ENCODE results near the gene DXO. TPM values are rescaled to one million over a fixed set of nuclear protein-coding genes. Genes with fewer than 3 reads are reported as not detected.
A peak's percentile ranks its signal among the peaks of the same experiment; 100 is the strongest.
"Not testable (repeated sequence)": the region's sequence is repeated elsewhere in the genome, so short reads cannot be mapped to it uniquely, and the experiment has no call there.

Gene DXO
- 31.7 TPM for polyA plus RNA-seq (2012; ENCODE audit: insufficient read length, low read depth)

DNA sequence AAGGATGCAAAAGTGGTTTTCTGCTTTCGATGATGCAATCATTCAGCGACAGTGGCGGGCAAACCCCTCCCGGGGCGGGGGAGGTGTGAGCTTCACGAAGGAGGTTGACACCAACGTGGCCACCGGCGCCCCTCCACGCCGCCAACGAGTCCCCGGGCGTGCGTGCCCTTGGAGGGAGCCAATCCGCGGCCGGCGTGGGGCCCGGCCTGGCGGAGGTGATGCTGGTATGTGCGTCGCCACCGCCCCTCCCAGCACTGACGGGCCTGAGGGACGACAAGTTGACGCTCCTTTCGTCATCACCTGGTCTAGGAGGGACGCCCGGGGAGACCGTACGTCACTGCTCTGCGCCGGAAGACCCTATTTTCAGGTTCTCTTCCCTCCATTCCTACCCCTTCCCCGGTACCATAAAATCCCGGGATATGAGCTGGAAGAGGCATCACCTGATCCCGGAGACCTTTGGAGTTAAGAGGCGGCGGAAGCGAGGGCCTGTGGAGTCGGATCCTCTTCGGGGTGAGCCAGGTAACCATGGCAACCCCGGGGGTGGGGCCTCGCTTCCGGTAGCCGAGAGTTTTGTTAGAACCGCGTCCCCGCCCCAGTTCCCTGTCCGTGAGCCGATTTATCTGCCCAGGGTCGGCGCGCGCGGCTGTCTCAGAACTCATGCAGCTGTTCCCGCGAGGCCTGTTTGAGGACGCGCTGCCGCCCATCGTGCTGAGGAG is at the start of gene DXO:
Gene DXO, minus strand, starts transcription at position 146 of the 716 bp plus-strand sequence. CDS start 463 bp downstream, outside the sequence.
- TF ChIP-seq TAF1 (IDR thresholded peaks at IDR 0.05; ENCODE audit: borderline replicate concordance, insufficient read depth, low read length): no peak
- TF ChIP-seq, protein P1, sequence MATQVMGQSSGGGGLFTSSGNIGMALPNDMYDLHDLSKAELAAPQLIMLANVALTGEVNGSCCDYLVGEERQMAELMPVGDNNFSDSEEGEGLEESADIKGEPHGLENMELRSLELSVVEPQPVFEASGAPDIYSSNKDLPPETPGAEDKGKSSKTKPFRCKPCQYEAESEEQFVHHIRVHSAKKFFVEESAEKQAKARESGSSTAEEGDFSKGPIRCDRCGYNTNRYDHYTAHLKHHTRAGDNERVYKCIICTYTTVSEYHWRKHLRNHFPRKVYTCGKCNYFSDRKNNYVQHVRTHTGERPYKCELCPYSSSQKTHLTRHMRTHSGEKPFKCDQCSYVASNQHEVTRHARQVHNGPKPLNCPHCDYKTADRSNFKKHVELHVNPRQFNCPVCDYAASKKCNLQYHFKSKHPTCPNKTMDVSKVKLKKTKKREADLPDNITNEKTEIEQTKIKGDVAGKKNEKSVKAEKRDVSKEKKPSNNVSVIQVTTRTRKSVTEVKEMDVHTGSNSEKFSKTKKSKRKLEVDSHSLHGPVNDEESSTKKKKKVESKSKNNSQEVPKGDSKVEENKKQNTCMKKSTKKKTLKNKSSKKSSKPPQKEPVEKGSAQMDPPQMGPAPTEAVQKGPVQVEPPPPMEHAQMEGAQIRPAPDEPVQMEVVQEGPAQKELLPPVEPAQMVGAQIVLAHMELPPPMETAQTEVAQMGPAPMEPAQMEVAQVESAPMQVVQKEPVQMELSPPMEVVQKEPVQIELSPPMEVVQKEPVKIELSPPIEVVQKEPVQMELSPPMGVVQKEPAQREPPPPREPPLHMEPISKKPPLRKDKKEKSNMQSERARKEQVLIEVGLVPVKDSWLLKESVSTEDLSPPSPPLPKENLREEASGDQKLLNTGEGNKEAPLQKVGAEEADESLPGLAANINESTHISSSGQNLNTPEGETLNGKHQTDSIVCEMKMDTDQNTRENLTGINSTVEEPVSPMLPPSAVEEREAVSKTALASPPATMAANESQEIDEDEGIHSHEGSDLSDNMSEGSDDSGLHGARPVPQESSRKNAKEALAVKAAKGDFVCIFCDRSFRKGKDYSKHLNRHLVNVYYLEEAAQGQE (IDR thresholded peaks at IDR 0.05; ENCODE audit: insufficient read depth in 1 of 2, low read depth in 2 of 2, low read length in 2 of 2): peak in 1 of 2 experiments; percentile 29; a peak in 1 of 4 replicates
- peak; percentile 79; the same call in 1 of the 2 replicates for TF ChIP-seq SIN3A (IDR thresholded peaks at IDR 0.05; ENCODE audit: borderline replicate concordance, insufficient read depth, low read length)
- TF ChIP-seq FOXP2 (optimal IDR thresholded peaks at IDR 0.05; ENCODE audit: borderline replicate concordance, extremely low read depth, extremely low read length, insufficient read depth): no peak
- peak; percentile 55 for TF ChIP-seq POLR2AphosphoS5 (IDR thresholded peaks at IDR 0.05; ENCODE audit: low read depth, low read length)

DNA sequence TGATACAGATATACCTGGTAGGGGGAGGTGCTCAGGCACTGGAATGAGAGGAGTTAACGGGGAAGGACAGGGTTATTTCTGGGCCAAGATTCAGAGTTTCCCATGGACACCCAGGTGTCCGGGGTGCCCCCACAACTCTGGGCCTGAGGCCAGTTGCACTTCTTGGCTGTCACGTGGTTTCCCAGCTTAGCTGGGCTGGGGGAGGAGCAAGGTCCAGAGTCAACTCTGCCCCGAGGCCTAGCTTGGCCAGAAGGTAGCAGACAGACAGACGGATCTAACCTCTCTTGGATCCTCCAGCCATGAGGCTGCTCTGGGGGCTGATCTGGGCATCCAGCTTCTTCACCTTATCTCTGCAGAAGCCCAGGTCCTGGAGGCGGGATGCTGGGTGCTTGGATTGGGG is 42.6 kb upstream of the DXO start, which contains the start of gene C4B:
Gene C4B, plus strand, starts transcription at position 249 of the 400 bp plus-strand sequence. Its CDS starts 51 bp downstream, at position 300.
- not testable (repeated sequence) for TF ChIP-seq SIN3A (IDR thresholded peaks at IDR 0.05; ENCODE audit: borderline replicate concordance, insufficient read depth, low read length); FOXP2 (optimal IDR thresholded peaks at IDR 0.05; ENCODE audit: borderline replicate concordance, extremely low read depth, extremely low read length, insufficient read depth)
- TF ChIP-seq, protein P1 (IDR thresholded peaks at IDR 0.05; ENCODE audit: insufficient read depth in 1 of 2, low read depth in 2 of 2, low read length in 2 of 2): not testable (repeated sequence)

DNA sequence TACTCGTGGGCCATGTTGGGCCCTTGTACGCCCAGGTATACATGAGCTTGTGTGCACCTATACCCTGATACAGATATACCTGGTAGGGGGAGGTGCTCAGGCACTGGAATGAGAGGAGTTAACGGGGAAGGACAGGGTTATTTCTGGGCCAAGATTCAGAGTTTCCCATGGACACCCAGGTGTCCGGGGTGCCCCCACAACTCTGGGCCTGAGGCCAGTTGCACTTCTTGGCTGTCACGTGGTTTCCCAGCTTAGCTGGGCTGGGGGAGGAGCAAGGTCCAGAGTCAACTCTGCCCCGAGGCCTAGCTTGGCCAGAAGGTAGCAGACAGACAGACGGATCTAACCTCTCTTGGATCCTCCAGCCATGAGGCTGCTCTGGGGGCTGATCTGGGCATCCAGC is 9.8 kb upstream of the DXO start, which contains the start of gene C4A:
Gene C4A, plus strand, starts transcription at position 314 of the 400 bp plus-strand sequence. Its CDS starts 51 bp downstream, at position 365.
- TF ChIP-seq SIN3A, TAF1 (IDR thresholded peaks at IDR 0.05; ENCODE audit: borderline replicate concordance, insufficient read depth, low read length): not testable (repeated sequence)
- TF ChIP-seq, protein P1 (IDR thresholded peaks at IDR 0.05; ENCODE audit: insufficient read depth in 1 of 2, low read depth in 2 of 2, low read length in 2 of 2): not testable (repeated sequence)

DNA sequence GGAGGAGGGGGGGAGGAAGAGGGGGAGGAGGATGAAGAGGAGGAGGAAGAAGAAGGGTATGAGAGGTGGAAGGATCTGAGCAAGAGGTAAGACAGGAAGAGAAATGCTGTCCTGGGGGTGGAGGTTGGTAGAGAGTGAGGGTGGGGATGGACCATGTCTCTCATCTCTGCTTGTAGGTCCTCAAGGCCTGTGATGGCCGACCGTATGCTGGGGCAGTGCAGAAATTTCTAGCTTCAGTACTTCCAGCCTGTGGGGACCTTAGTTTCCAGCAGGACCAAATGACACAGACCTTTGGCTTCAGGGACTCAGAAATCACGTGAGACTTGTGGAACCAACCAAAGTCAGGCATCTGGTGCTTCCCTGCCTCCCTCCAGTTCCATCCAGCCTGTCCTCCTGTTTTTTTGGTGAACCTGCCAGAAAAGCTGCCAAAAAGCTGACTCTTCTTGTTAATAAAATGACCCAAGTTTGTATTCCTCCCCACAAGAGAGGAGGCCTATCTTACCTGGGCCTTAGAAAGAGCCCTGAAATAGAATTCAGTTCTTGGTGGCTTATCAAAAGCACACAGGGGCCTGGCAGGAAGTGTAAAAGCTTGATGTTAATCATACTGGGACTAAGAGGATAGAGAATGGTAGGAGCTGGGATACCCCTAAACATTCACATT is 7.4 kb upstream of the DXO start:
- TF ChIP-seq, protein P1 (IDR thresholded peaks at IDR 0.05; ENCODE audit: insufficient read depth in 1 of 2, low read depth in 2 of 2, low read length in 2 of 2): no peak
- no peak for TF ChIP-seq POLR2AphosphoS5 (IDR thresholded peaks at IDR 0.05; ENCODE audit: low read depth, low read length)
- TF ChIP-seq SIN3A (IDR thresholded peaks at IDR 0.05; ENCODE audit: borderline replicate concordance, insufficient read depth, low read length): no peak
- no peak for TF ChIP-seq TAF1 (IDR thresholded peaks at IDR 0.05; ENCODE audit: borderline replicate concordance, insufficient read depth, low read length)
- TF ChIP-seq FOXP2 (optimal IDR thresholded peaks at IDR 0.05; ENCODE audit: borderline replicate concordance, extremely low read depth, extremely low read length, insufficient read depth): no peak

Measured in PFSK-1 (cell line).